Gastroesophageal sphincter (tissue), 4 donors: ENCODE measurements around the gene AQP7. TPM values are rescaled to one million over a fixed set of nuclear protein-coding genes. Genes with fewer than 3 reads are reported as not detected.

ENCODE experiments used
- ATAC-seq: fragments of 150-250 bp; one replicate; pipeline ENCODE4 v1.9.1; 2016; ENCODE audit warnings: mild to moderate bottlenecking, moderate library complexity
- H3K27ac ChIP-seq, 4 donors: fragments of 200-600 bp; sonication (generic) in 3 of 4; 1 replicate in 3 of 4; 2 replicates in 1 of 4; pipeline ENCODE4 v1.5.1; 2016 to 2019
- H3K27me3 ChIP-seq: fragments of 200-600 bp; sonication (generic); one replicate; pipeline ENCODE4 v1.5.1; 2019
- H3K36me3 ChIP-seq, 2 donors: fragments of 200-600 bp; sonication (generic); one replicate each; pipeline ENCODE4 v1.5.1; 2019; ENCODE audit warnings: control low read depth in 1 of 2
- H3K4me1 ChIP-seq, 3 donors: fragments of 200-600 bp; sonication (generic); 1 replicate in 2 of 3; 2 replicates in 1 of 3; pipeline ENCODE4 v1.5.1; 2016 to 2019; ENCODE audit warnings: control low read depth in 2 of 3
- H3K4me3 ChIP-seq, 2 donors: fragments of 200-600 bp; sonication (generic); one replicate each; pipeline ENCODE4 v1.5.1; 2019; ENCODE audit warnings: mild to moderate bottlenecking in 1 of 2, moderate library complexity in 1 of 2
- H3K9me3 ChIP-seq, 3 donors: fragments of 200-600 bp; sonication (generic); one replicate each; pipeline ENCODE4 v1.5.1; 2017 to 2019; ENCODE audit warnings: control low read depth in 2 of 3
- EP300 ChIP-seq: sonication (generic); formaldehyde crosslinking; IDR thresholded peaks from one replicate; pipeline ENCODE4 v1.6.1; 2017; ENCODE audit warnings: antibody characterized with exemption, mild to moderate bottlenecking
- POLR2A ChIP-seq, 2 donors: fragments of 450-650 bp; IDR thresholded peaks; one replicate each; pipeline ENCODE4 v1.6.1; 2017; ENCODE audit warnings: antibody characterized with exemption in 2 of 2, mild to moderate bottlenecking in 2 of 2, moderate library complexity in 1 of 2
- POLR2AphosphoS5 ChIP-seq: sonication (generic); formaldehyde crosslinking; IDR thresholded peaks from one replicate; pipeline ENCODE4 v1.6.1; 2017; ENCODE audit warnings: antibody characterized with exemption
- WGBS, 2 donors: methylation state at CpG; one replicate each; pipeline ENCODE4 v1.1.5; 2018; ENCODE audit warnings: low coverage in 1 of 2; 5-methylcytosine and 5-hydroxymethylcytosine counted together
- total RNA-seq, 4 donors: library from RNA; depleted of rRNA; stranded (reverse); fragments of >200 nt; gene quantifications; one replicate each; pipeline ENCODE4 v1.1.0, GENCODE V29; 2016
- TF ChIP-seq, protein P1 (sequence below), 4 experiments: fragments of 200-600 bp in 2 of 4; fragments of 450-650 bp in 2 of 4; sonication (generic) in 1 of 4; IDR thresholded peaks; one replicate each; pipeline ENCODE4 v1.5.1; 2017 to 2019; ENCODE audit warnings: antibody characterized with exemption in 4 of 4, mild to moderate bottlenecking in 2 of 4, moderate library complexity in 2 of 4

Gene AQP7
- total RNA-seq, 4 donors from 2014 or later = 1.2 to 2.0 (median 1.6) TPM

- no peaks in the 10 kb centered on the region for H3K4me1 ChIP-seq
- TF ChIP-seq POLR2AphosphoS5 (no peak), POLR2A (IDR thresholded peaks at IDR 0.05) (no peak), EP300 (no peak)
- TF ChIP-seq, protein P1, sequence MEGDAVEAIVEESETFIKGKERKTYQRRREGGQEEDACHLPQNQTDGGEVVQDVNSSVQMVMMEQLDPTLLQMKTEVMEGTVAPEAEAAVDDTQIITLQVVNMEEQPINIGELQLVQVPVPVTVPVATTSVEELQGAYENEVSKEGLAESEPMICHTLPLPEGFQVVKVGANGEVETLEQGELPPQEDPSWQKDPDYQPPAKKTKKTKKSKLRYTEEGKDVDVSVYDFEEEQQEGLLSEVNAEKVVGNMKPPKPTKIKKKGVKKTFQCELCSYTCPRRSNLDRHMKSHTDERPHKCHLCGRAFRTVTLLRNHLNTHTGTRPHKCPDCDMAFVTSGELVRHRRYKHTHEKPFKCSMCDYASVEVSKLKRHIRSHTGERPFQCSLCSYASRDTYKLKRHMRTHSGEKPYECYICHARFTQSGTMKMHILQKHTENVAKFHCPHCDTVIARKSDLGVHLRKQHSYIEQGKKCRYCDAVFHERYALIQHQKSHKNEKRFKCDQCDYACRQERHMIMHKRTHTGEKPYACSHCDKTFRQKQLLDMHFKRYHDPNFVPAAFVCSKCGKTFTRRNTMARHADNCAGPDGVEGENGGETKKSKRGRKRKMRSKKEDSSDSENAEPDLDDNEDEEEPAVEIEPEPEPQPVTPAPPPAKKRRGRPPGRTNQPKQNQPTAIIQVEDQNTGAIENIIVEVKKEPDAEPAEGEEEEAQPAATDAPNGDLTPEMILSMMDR (IDR thresholded peaks at IDR 0.05) = no peak
- no peak overlapping the region for H3K27ac ChIP-seq
- H3K27me3 ChIP-seq = no peaks in the 10 kb centered on the region
- WGBS, 2 donors = 55 to 72% methylated on average over 7 to 8 of the region's 11 CpGs
- no peaks in the 10 kb centered on the region for H3K36me3 ChIP-seq
- no peak for ATAC-seq
- no peaks in the 10 kb centered on the region for H3K9me3 ChIP-seq
- H3K4me3 ChIP-seq = no peak overlapping the region
Measured at GRCh38 chr9:33381231-33381791, 21.1 kb downstream of the AQP7 start.

GRCh38 chr9:33380390-33381094 is 21.8 kb downstream of the AQP7 start:
- ATAC-seq = no peak
- H3K36me3 ChIP-seq = no peaks in the 10 kb centered on the region
- peaks cover 0 to 3% (median 0%) of the 10 kb centered on the region in 3 donors for H3K4me1 ChIP-seq
- no peaks in the 10 kb centered on the region for H3K27me3 ChIP-seq
- H3K27ac ChIP-seq = no peak overlapping the region
- no peak overlapping the region for H3K4me3 ChIP-seq
- 80 to 81% methylated on average over 1 to 4 of the region's 5 CpGs for WGBS, 2 donors
- no peaks in the 10 kb centered on the region for H3K9me3 ChIP-seq
- no peak for TF ChIP-seq EP300
- no peak for TF ChIP-seq POLR2A (IDR thresholded peaks at IDR 0.05)
- TF ChIP-seq, protein P1 (IDR thresholded peaks at IDR 0.05) = no peak
- no peak for TF ChIP-seq POLR2AphosphoS5

DNA sequence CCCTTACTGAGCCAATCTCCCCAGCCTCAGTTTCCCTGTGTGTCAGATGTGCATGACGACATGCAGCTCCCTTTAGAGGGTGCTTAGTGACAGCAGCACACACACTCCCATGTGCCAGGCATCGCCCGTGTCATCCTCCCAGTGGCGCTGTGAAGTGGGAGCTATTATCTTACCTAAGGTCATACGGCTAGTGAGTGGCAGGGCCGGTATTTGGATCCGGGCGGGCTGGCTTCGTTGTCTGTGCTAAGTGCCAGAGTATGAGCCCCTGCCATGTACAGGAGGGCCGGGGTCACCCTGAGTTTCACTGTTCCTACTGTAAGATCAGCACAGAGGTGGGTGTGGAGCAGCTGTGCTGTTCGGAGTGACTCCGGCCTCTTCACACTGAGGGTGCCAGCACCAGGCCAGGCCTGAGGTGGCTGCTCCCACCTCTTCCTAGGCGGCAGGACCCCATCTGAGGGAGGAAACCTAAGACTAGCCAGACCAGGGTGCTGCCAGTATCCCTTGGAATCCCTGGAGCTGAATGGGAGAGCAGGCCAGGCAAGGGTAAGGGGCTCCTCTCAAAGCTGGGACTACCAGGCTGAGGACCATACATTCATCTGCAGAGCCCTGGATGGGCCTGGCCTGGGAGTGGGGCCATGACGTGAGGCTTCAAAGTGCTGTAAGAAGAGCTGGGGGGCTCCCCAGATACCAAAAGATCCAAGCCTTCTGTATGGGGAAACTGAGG is 22.5 kb downstream of the AQP7 start:
- Histone ChIP-seq H3K4me3 (no peak overlapping the region), H3K36me3 (no peaks in the 10 kb centered on the region), H3K4me1 (peaks cover 0 to 10% (median 0%) of the 10 kb centered on the region in 3 donors), H3K9me3 (no peaks in the 10 kb centered on the region), H3K27ac (no peak overlapping the region), H3K27me3 (no peaks in the 10 kb centered on the region)
- no peak for TF ChIP-seq POLR2AphosphoS5
- TF ChIP-seq, protein P1 (IDR thresholded peaks at IDR 0.05) = no peak
- TF ChIP-seq EP300 = no peak
- no peak for TF ChIP-seq POLR2A (IDR thresholded peaks at IDR 0.05)
- no peak for ATAC-seq
- WGBS, 2 donors = 88 to 93% methylated on average over 5 to 6 of the region's 14 CpGs

DNA sequence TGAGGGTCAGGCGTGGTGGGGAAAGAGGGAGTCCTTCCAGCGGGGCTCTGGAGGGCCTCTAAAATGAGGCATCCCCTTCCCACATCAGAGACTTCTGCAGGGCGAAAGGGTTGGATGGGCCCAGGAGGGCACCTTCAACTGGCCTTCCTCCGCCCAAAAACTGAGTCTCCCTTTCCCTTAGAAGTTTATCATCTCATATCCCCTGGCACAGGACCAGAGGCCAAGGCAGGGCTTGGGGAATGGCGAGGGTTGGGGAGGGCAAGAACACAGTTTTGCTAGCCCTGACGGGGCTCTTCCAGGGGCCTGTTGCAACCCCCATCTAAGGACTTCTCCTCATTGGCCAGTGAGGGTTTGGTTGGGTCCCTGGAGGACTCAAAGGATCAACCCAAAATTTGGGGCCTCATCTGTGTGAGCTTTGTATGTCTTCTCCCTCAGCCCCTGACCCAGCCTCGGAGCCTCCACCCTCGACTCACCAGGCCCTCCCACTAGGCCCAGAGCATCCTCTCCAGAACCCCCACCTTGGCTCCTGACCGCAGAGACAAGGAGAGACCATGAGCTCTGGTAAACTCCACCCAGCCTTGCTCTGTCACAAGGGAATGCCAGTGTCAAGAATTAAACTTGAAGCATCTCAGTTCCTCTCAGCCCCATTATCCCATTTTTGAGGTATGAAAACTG is 24.1 kb downstream of the AQP7 start:
- TF ChIP-seq, protein P1 (IDR thresholded peaks at IDR 0.05) = no peak
- no peak for TF ChIP-seq POLR2AphosphoS5
- TF ChIP-seq POLR2A (IDR thresholded peaks at IDR 0.05) = no peak
- TF ChIP-seq EP300 = no peak
- peaks cover 0 to 14% (median 0%) of the 10 kb centered on the region in 3 donors for H3K4me1 ChIP-seq
- WGBS, 2 donors = 80 to 100% methylated on average over 1 to 2 of the region's 9 CpGs
- H3K4me3 ChIP-seq = no peak overlapping the region
- H3K36me3 ChIP-seq = no peaks in the 10 kb centered on the region
- no peak for ATAC-seq
- no peak overlapping the region for H3K27ac ChIP-seq
- no peaks in the 10 kb centered on the region for H3K9me3 ChIP-seq
- H3K27me3 ChIP-seq = no peaks in the 10 kb centered on the region
